PFSK-1 (cell line): ENCODE measurements around the gene OTOP2.

Experiments
- FOXP2 ChIP-seq: optimal IDR thresholded peaks from 2 replicates; pipeline ENCODE3; 2011; ENCODE audit warnings: borderline replicate concordance, control low read depth, inconsistent platforms; ENCODE audit not compliant: insufficient read depth; ENCODE audit errors: extremely low read length, extremely low read depth
- POLR2AphosphoS5 ChIP-seq: IDR thresholded peaks from 2 replicates; pipeline ENCODE4 v1.6.1; 2012; ENCODE audit warnings: low read depth, mild to moderate bottlenecking, control low read depth, low read length, moderate library complexity
- SIN3A ChIP-seq: IDR thresholded peaks from 2 replicates; pipeline ENCODE4 v1.6.1; 2012; ENCODE audit warnings: mild to moderate bottlenecking, low read length, moderate library complexity, borderline replicate concordance; ENCODE audit not compliant: insufficient read depth
- TAF1 ChIP-seq: IDR thresholded peaks from 2 replicates; pipeline ENCODE4 v1.6.1; 2012; ENCODE audit warnings: low read length, control low read depth, borderline replicate concordance; ENCODE audit not compliant: insufficient read depth
- TF ChIP-seq, protein P1 (sequence below), 2 experiments: IDR thresholded peaks; 2 replicates each; pipeline versions ENCODE4 v1.6.1 to v1.8.0; 2011 to 2012; ENCODE audit warnings: low read depth in 2 of 2, low read length in 2 of 2, control low read depth in 1 of 2, inconsistent platforms in 1 of 2, mild to moderate bottlenecking in 1 of 2, moderate library complexity in 1 of 2; ENCODE audit not compliant: insufficient read depth in 1 of 2

The OTOP2 gene

DNA sequence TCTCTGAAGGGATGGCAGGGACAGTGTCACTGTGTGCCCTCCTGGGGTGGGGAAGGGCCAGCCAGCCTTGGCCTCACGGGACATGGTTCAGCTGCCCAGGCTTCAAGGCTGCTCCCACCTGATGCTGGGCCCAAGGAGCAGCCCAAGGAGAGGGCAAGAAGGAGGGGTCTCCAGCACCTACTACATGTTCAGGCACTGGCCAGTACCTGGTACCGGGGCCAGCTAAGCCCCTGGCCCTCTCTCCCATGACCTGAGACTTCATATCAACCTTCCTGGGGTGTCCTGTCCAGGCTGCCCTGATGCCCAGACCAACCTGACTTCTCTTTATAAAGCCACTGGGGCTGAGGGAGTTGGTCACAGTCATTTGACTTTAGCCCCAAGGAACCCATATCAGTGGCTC is 2.3 kb upstream of the OTOP2 start:
- TF ChIP-seq FOXP2 = no peak
- TF ChIP-seq SIN3A = no peak
- TF ChIP-seq, protein P1, sequence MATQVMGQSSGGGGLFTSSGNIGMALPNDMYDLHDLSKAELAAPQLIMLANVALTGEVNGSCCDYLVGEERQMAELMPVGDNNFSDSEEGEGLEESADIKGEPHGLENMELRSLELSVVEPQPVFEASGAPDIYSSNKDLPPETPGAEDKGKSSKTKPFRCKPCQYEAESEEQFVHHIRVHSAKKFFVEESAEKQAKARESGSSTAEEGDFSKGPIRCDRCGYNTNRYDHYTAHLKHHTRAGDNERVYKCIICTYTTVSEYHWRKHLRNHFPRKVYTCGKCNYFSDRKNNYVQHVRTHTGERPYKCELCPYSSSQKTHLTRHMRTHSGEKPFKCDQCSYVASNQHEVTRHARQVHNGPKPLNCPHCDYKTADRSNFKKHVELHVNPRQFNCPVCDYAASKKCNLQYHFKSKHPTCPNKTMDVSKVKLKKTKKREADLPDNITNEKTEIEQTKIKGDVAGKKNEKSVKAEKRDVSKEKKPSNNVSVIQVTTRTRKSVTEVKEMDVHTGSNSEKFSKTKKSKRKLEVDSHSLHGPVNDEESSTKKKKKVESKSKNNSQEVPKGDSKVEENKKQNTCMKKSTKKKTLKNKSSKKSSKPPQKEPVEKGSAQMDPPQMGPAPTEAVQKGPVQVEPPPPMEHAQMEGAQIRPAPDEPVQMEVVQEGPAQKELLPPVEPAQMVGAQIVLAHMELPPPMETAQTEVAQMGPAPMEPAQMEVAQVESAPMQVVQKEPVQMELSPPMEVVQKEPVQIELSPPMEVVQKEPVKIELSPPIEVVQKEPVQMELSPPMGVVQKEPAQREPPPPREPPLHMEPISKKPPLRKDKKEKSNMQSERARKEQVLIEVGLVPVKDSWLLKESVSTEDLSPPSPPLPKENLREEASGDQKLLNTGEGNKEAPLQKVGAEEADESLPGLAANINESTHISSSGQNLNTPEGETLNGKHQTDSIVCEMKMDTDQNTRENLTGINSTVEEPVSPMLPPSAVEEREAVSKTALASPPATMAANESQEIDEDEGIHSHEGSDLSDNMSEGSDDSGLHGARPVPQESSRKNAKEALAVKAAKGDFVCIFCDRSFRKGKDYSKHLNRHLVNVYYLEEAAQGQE (IDR thresholded peaks at IDR 0.05; ENCODE audit: insufficient read depth in 1 of 2, low read depth in 2 of 2, low read length in 2 of 2) = no peak
- no peak for TF ChIP-seq POLR2AphosphoS5
- TF ChIP-seq TAF1 = no peak

DNA sequence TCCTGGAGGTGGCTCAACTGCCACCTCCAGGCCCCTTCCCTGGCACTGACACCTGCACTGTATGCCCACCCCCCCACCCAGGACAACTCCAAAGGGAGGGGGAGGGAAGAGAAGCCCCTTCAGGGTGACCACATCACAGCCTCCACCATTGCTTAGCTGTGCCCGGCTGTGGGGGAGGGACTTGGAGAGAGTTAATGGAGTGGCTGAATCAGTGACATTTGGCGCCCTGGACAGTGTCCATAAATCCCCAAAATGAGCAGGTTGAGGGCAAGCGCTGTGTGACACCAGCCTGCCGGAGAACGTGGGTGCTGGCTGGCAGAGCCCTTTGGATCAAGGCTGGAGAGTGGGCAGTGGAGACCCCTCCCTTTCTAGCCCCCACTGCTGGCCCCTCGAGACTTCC is 1.9 kb upstream of the OTOP2 start:
- TF ChIP-seq POLR2AphosphoS5 (no peak), FOXP2 (no peak), TAF1 (no peak), SIN3A (no peak)
- TF ChIP-seq, protein P1 (IDR thresholded peaks at IDR 0.05; ENCODE audit: insufficient read depth in 1 of 2, low read depth in 2 of 2, low read length in 2 of 2) = no peak

DNA sequence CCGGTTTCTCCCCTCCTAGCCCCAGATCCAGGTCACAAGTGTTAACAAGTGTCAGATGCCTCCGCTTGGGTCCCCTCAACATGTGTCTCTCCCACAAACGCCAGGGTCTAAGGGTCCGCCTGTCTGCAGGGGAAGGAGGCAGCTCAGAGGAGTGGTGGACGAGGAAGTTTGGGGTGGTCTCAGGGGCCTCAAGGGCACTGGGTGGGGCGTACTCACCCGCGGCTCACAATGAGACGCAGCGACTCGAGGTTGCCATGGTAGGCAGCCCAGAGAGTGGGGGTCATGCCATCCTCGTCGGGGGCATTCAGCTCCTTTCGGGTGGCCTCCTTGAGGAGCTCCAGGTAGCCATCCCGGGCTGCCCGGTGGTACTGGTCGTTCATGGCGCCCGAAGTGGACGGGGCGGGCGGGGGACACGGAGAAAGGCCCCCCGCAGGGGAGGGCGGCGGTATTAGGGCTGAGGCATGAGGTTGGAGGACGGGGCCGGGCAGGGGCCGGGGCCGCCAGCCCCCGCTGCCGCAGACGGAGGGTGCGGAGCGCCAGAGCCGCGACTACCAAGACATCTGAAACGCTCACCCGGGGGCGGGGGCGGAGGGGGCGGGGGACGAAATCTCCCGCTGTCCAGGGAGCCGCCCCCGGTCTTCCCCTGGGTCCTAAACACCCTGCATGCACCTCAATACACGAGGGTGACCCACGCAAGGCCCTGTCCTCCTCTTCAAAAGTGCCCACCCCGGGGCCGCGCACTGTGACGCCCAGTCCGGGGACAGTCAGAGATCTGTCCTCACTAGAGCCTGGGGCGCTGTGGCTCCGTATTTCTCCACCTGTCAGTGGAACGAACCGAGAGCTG is 1.2 kb upstream of the OTOP2 start, which contains the start of gene USH1G:
Gene USH1G (minus strand): TSS at position 562 of the 844 bp plus-strand sequence. CDS start 182 bp downstream, at position 380.
- TF ChIP-seq SIN3A (no peak), TAF1 (no peak), POLR2AphosphoS5 (no peak), FOXP2 (no peak)
- TF ChIP-seq, protein P1 (IDR thresholded peaks at IDR 0.05; ENCODE audit: insufficient read depth in 1 of 2, low read depth in 2 of 2, low read length in 2 of 2) = no peak

DNA sequence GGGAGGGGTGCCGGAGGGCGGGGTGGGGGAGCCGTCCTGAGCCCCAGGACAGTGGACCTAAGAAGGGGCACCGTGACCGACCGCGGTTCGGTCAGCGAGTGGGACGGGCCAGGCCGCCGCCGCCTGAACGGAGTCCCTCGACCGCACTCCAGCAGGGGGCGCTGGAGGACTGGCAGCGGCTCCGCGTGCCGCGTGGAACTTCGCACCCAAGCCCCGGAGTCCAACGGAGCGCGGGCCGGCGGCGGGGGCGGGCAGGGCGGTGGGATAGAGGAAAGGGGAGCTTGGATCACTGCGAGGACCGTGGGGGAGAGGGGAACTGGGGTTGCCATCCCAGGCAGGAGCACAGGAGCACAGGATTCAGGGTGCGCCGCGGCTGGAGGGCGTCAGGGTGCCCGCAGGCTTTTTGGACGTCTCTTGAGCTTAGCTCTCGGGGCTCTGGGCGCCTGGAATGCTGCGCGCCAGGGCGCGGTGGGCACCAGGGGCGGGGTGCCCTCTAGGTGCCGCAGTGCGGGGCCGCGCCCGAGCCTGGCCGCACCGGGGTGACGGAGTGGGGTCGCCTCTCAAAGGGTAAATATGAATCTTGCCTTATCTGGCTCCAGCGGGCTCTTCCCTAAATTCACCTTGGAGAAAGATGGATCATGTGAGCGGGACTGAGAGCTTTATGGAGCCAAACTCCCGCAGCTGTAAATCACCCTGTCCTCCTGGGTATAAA is 379 bp upstream of the OTOP2 start:
- TF ChIP-seq, protein P1 (IDR thresholded peaks at IDR 0.05; ENCODE audit: insufficient read depth in 1 of 2, low read depth in 2 of 2, low read length in 2 of 2) = no peak
- TF ChIP-seq POLR2AphosphoS5 = no peak
- TF ChIP-seq TAF1 = no peak
- TF ChIP-seq FOXP2 = no peak
- no peak for TF ChIP-seq SIN3A
